Erythroblast (primary cell): ENCODE measurements around the gene CIB2.

Experiments
- GATA1 ChIP-seq: IDR thresholded peaks from 2 replicates; pipeline ENCODE4 v1.6.1; 2011; ENCODE audit warnings: low read depth, mild to moderate bottlenecking, control low read depth, low read length, moderate library complexity
- POLR2A ChIP-seq: IDR thresholded peaks from 2 replicates; pipeline ENCODE4 v1.6.1; 2011; ENCODE audit warnings: mild to moderate bottlenecking, low read length

- no peak for TF ChIP-seq POLR2A
- TF ChIP-seq GATA1 = no peak
Observed at GRCh38 chr15:78167227-78167888, 36.1 kb upstream of the CIB2 start.
